DMS53 treated with DMSO at 0.1 percent for 48 hours (cell line): Measurements from ENCODE around the gene KRTAP23-1.

Experiments
- DNase-seq: peaks from one replicate; lab custom pipeline; 2025; ENCODE audit not compliant: unreplicated experiment; lab: John Stamatoyannopoulos, UW

The KRTAP23-1 gene, protein sequence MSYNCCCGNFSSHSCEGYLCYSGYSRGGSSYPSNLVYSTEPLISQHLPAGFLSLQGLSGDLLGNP

DNA sequence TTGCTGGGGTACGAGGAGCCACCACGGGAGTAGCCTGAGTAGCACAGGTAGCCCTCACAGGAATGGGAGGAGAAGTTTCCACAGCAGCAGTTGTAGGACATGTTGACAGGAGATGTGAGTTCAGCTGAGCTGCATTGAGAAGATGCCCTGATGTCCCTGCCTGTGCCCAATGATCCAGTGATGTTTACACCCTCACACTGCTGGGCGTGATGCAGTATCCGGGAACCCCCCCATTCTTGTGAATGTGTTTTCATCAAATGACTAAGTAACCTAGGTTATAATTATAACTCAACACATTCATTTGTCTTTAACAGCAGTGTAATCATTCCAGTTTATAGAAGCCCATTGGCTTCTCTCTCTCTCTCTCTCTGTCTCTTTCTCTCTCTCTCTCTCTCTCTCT is at the start of gene KRTAP23-1:
Gene KRTAP23-1, minus strand, starts transcription at position 101 of the 400 bp plus-strand sequence. Its CDS starts 0 bp downstream, at position 101.
- DNase-seq, result no peak

DNA sequence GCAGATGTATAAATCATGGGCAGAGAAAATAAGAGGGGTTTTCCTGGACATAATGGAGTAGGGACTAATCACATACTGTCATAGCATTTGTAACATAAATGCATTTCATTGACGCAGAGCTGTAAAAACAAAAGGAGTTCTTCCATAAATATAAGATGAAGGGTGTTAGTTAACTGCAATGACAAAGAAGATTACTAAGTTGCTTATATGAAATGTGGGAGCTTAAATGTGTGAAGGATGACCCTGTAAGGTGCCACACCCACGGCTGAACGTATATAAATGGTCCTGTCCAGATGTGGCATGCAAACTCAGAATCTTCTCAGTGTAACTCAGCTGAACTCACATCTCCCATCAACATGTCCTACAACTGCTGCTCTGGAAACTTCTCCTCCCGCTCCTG is 47.3 kb upstream of the KRTAP23-1 start, which contains the start of gene KRTAP13-1:
Gene KRTAP13-1, plus strand, starts transcription at position 301 of the 400 bp plus-strand sequence. Its CDS starts 56 bp downstream, at position 357.
- DNase-seq, result no peak

DNA sequence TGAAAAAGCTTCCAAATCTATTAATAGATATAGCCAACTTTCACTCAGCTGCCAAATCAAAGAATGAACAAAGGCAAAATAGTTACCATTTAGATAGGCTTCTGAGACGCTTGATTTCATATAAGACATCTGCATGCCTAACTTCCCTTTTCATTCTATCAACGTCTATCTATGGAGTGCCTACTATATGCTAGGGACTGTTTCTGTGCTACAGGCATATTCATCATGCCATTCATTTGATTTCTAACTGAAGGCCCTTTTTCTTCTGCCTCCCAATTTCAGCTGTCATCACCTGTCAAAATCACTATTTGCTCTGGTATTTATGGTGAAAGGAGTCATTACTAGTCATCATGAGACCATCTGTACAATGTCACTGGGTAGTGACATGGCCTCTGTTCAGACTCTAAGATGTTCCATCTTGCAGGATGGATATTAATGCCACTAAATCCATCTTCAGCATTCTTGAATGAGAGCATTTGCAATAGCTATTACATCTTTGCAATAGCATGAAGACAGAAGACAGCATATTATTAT is 43.2 kb upstream of the KRTAP23-1 start:
- no peak for DNase-seq

DNA sequence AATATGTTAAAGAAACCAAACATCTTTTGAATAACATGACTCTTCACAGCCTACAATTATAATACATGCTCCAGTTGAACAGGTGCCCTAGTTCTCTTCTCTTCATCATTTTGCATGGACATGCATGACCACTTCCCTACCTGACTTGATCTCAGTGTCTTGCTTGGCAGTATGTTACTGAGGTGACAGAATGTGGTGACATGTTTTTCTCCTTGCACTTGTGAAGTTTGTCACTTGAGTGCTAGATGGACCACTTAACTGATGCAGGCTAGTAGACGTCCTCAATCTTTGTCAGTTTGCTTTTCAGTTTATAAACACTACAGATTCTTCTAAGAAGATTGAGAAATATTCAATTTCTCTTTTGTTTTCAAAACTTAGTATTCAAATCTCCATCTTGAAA is 33.8 kb upstream of the KRTAP23-1 start:
- no peak for DNase-seq

DNA sequence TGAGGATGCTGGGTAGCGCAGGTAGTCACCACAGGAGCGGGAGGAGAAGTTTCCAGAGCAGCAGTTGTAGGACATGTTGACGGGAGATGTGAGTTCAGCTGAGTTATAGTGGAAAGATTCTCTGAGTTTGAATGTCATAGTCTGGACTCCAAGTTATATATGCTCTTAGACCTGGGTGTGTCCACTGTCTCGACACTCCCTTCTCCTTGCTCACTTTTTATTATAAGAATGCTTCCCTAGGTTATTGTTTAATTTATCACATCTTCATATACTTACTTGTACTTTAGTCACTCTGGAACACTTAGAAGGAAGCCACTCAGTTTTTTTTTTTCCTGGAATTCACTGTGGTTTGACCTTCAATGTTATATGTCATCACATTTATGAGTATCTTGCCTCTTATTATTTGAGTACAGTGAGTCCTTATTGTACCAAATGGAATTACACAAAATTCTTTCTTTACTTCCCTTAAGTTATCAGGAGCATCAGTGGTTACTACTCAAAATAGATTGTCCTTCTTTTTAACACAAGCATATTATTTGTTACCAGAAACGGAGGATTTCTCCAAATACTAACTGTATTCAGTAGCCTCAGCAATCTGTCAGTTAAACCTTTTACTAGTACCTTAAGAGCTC is 23.8 kb upstream of the KRTAP23-1 start, which contains the start of gene KRTAP13-2:
Gene KRTAP13-2, minus strand, starts transcription at position 133 of the 632 bp plus-strand sequence. Its CDS starts 58 bp downstream, at position 75.
- DNase-seq, result no peak

DNA sequence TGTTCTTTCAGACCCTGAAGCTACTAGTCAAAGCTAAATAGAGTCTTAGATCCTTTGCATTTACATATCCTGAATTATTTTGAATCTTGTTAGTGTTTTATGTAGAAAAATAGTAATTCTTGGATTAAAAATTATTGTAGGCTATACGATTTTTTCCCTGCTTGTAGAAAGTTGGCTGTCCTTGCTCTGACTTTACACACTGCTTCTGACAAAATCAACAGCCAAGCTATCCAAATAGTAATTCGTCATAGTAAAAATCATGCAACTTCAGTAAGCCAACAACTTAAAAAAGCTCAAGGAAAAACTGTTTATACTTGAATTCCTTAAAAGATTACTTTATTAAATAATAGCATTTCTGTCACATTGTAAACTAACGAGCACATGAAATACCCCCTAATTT is 7.5 kb upstream of the KRTAP23-1 start:
- DNase-seq, result no peak

DNA sequence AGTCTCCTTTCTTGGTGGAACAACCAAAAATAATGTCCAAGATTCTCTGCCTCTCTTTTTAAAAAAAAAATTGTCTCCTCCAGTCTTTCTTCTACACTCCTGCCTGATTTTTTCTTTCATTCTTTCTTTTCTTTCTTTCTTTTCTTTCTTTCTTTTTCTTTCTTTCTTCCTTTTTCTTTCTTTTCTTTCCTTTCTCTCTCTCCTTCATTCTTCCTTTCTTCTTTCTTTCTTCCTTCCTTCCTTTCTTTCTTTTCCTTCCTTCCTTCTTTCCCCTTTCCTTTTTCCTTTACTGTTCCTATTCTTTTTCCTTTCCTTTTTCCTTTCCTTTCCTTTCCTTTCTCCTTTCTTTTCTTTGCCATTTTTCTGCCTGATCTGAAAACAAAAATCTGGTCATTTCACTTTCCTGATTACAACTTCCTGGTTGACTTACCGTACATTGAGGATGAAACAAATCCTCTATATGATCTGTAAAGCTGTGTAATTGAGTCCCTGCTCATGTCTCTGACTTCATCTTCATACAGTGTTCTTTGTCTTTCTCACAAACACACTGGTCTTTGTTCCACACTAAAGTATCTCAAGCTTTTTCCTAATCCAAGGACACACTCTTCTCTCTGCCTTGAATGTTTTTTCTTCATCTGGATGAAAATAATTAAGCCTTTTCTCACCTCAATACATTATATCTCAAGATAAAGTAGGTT is 6.1 kb upstream of the KRTAP23-1 start:
- DNase-seq, result no peak

DNA sequence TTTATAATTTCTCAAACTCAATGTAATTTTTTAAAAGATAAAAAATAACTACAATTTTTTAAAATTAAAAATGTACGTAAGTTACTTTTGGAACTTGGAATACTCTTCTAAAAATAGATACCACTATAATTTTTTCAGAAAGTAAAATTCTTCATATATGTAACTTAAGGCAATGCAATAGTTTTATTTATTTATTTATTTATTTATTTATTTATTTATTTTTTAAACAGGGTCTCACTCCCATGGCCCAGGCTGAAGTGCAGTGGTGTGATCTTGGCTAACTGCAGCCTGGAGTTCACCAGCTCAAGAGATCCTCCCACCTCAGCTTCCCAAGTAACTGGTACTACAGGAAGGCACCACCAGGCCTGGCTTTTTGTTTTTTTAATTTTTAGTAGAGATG is 3.1 kb upstream of the KRTAP23-1 start:
- DNase-seq, result no peak

DNA sequence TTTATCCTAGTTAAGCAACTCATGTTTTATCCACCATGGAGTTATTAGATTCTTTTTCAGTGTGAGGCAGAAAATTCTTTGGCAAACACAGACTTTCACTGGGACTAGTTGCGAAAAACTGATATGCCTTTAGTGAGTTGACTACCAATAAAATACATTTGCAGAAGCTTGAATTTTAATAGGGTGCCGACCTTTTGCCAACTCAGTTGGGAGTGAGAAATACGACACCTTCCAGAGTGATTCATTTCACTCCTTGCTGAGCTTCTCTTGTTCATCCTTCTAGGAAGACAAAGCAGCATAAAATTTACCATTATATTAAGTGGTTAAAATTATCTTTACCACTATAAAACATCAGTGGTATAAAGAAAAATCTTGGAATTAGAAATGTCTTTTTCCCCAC is 1.2 kb upstream of the KRTAP23-1 start:
- DNase-seq, result no peak

DNA sequence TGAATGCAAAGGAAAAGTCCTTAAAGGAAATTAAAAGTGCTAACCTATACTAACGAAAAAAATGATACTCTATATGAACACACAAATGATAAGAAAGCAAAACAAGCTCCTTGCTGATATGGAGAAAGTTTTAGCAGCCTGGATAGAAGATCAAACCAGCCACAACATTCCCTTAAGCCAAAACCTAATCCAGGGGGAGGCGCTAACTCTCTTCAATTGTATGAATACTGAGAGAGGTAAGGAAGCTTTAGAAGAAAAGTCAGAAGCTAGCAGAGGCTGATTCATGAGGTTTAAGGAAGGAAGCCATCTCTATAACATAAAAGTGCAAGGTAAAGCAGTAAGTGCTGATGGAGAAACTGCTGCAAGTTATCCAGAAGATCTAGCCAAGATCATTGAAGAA is 3.4 kb downstream of the KRTAP23-1 start:
- DNase-seq, result no peak

DNA sequence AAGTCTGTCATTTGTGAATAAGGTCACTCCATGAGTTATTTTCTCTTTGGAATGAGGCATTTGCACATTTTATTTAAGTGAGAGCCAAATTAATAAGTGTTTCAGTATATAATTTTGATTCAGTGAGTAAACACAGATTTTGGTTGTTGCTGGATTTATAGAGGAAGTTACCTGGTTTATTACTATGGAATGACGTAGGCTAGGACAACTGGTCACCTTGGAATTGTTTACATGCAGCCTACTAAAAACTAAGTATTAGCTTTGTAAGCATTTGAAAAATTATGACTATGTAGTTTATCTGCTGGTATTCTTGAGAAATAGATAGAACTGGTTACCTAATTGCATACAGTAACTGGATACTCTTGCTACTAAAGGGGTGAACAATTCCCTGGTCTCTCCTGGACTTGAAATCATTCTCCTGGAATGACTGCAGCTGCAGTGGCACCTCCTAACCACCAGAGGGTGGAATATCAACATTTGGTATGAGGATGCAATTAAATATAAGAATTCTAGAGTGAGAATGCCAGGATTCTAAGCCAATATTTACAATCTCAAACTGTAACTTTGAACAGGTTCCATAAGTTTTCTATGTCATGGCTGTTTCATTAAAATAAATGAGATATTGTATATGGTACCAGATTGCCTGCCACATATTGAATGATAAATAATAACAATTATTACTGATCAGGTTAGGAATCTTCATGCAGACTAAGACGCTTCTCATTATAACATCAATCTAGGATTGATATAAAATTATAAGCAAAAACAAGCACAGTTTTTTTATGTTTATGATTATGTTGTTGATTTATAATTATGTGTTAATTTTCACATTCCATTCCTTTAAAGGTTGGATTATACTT is 7.5 kb downstream of the KRTAP23-1 start:
- DNase-seq, result peak; percentile 25

DNA sequence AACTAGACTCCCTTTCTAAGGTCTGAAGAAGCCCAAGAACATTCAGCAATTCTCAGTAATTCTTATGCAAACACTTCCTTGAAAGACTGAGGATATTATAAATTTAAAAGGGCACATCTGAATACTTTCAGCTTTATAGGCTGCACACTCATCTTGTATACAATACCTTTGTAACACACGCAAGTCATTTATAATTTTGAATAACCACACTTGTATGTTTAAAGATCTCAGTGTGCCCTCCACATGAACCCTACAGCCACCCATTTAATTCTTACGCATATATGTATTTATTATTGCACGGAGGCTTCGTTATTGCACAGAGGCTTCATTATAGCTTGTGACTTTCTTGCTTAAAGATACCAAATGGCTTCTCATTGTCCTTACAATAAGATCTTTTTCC is 9.7 kb downstream of the KRTAP23-1 start:
- no peak for DNase-seq

DNA sequence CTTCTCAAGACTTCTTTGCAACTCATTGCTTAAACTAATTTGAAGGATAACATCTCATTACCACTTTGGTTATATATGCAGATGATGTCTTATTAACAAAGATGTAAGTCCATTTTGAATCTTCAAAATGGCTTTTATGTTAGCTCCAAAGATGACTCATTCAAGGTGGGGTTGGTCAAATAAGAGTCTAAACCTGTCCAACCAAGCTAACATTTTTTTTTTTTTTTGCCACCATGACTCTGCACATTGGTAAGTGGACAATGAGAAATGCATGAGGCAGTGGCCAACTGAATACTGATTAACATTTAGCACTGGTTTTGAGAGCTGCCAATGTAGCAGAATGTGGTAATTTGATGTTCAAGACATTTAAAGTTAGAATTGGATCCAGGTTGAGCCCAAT is 10.6 kb downstream of the KRTAP23-1 start:
- no peak for DNase-seq

DNA sequence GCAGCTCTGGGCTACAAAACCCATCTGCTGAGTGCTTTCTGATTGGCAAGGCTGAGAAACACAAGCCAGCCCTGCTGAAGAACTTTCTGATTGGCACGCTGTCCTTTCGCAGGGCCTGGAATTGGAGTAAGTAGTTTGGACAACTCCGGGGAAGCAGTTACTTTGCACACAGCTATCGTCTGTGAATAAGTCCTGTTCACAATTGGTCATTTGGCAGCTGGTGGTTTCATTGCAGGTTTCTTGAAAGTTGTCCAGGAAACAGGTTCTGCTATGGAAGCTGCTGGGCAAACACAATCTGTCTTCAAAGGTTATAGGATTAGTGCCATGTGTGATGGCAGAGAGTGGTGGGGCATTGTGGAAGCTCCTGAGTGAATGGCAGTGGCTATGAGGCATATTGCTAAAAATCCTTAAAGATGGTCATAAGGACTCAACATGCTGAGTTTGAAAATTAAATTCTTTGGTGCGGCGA is 11.1 kb downstream of the KRTAP23-1 start, which contains the start of gene KRTAP27-1:
Gene KRTAP27-1, minus strand, starts transcription at position 419 of the 469 bp plus-strand sequence. Its CDS starts 26 bp downstream, at position 393.
- DNase-seq, result no peak

DNA sequence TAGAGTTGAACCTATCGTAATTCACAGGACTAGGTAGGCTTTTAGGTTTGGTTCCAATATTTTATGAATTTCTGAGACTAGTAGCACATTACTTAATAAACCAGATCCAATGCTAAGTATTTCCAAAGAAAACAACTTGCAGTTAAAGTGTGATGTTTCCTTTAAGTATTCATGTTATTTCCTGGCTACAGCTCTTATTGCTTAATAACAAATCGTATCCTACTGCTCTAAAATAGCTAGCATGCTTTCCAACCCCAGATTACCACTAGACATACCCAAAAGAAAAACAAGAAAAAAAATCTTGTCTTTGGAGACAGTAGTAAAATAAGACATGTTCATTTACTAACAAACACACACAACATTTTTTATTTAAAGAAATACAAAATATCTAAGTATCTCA is 11.8 kb downstream of the KRTAP23-1 start:
- no peak for DNase-seq

DNA sequence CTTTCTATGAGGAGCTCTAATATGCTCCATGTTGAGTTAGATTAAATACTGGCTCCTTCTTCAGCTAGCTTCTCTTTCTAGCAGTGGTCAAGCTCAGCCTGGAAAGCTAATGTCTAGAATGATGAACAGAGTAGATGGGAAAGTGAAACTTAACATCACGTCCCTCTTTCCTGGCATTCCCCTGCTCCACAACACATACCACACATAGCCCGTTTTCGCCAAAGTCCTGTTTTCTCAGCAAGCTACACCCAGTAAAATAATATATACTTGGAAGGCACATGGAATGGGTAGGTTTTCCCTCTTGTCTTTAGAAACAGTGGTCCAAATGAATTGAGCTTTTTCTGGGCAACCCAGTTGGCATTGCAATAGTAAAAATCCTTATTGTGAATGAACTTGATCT is 14.7 kb downstream of the KRTAP23-1 start:
- no peak for DNase-seq

DNA sequence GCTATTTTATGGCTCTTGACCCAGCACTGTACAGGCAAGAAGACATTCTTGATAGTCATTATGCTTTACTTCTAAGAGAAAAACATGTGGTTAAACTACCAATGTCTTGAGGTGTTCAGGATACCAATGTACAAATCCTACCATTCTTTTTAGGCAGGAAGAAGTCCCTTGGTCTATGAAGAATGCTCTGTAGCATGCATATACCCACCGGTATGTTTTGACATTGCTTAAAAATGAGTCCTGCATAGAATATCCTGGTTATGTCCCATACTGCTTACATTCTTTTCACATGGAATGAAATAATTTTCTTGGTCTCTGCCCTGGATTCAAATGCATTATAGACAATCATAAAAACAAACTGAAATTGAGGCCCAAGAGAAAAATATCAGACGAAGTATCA is 15.7 kb downstream of the KRTAP23-1 start:
- DNase-seq, result no peak

DNA sequence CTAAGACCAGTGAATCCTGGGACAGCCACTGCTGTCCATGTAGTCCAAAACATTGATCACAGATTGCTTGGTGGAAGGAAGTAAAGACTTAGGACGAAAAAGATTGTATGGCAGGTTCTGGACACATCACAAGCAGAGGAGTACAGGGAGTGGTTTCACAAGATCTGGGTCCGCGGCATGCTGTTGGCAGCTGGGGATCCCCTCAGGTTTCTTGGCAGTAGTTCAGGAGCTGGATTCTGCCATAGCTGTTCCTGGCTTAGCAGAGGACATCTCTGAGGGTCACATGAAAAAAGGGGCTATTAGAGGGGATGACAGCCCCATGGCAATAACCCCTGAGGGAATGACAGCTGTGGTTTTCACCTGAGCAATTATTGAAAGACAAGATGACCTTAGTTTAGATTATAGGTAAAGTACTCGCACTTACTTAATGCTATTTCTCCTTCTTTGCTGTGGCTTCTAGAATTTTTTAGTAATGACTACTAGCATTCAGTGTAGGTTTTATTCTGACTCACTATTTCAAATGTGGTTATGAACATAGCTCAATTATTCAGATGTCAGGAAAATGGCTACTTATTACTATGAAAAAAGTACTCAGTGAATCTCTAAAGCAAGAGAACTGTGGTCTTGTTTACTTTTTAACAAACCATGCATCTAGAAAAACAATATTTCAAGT is 19.1 kb downstream of the KRTAP23-1 start:
- no peak for DNase-seq

DNA sequence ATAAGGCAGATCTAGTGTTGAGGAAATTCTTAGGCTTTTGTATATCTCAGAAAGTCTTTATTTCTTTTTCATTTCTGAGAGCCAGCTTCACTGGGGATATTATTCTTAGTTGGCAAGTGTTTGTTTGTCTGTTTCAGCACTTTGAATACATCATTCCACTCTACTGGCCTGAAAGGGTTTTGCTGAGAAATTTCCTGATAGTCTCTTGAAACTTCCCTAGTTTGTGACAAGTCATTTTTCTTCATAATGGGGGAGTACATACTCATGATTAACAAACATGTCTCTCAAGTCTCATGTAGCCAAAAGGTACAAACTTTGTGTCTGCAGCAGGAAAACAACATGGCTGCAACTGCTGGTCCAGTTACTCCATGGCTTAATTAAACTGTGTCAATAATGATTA is 22.0 kb downstream of the KRTAP23-1 start:
- no peak for DNase-seq

DNA sequence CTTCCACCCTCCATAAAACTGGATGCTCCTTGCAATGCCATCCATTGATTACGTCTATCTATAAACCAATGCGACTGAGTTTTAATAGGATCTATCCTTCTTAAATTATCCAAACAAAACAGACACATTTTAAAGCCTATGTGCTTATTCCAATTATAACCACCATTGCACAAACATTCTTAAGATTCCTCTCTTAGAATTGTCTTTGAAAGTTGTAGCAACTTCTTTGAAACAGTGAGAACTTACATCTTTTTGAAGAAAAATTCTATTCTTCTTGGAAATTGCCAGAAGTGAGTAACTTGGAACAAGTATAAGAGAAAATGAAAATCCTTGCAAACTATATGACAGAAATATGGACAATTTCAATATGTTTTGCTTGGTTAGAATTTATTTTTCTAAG is 28.2 kb downstream of the KRTAP23-1 start, which contains the start of gene KRTAP26-1:
Gene KRTAP26-1, minus strand, starts transcription at position 101 of the 400 bp plus-strand sequence. CDS start 280 bp downstream, outside the sequence.
- DNase-seq, result no peak
